Nucleus accumbens (tissue), 56 donors: ENCODE data around the gene TBCE.

Experiments
- DNase-seq, 56 donors: peaks; one replicate each; lab custom pipeline; 2025; lab: John Stamatoyannopoulos, UW

TBCE gene

DNA sequence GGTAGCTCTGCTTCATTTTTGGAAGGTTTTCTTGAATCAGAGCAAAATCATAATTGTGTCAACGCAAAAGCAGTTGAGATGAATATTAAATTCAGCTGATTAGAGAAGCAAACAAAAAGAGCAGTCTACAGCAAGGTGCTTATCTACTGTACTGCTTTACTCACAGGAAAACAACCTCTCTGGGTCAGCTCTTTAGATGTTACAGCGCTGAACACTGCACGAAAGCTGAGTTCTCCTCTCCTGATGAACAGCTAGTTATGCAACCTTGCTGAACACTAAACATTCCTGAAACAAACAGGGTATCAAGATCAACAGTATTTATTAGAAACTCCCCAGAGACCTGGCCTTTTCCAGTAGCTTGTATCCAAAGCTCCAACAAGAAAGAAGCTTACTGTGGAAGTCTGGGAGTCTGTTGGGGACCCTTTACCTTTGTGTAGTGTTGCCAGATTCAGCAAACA, 41.3 kb downstream of the TBCE start:
- no peak for DNase-seq

DNA sequence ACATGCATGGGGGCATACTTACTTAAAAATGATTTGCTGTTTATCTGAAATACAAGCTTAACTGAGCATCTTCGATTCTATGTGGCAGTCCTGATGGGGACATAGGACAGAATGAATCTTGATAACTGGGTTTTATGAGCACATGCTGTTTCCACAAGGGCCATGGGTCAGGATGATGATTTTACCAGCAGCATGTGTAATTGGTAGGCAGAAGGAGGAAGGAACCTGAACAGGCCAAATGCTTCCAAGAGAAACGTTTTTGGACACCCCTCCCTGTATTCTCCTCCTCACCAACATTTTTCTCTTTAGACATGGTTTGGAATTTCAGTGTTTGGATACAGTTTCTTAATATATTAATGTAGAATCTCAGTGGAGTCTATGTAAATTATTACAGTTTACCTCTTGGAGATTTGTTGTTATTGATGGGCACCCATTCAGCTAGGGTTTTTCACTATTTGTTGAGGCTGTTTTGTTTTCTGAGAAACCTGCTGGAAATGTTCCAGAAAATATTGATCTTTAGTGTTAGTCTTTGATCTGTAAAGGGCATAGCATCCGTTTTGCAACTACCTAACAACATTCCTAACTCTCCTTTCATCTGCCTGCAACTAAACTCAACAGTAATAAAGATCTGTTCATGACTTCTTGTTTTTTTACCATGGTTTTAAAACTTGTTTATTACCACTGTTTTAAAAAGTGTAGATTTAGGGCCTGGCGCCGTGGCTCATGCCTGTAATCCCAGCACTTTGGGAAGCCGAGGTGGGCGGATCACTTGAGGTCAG, 42.0 kb downstream of the TBCE start:
- DNase-seq = no peak

GRCh38 chr1:235410467-235410866, 43.2 kb downstream of the TBCE start:
- no peak for DNase-seq

DNA sequence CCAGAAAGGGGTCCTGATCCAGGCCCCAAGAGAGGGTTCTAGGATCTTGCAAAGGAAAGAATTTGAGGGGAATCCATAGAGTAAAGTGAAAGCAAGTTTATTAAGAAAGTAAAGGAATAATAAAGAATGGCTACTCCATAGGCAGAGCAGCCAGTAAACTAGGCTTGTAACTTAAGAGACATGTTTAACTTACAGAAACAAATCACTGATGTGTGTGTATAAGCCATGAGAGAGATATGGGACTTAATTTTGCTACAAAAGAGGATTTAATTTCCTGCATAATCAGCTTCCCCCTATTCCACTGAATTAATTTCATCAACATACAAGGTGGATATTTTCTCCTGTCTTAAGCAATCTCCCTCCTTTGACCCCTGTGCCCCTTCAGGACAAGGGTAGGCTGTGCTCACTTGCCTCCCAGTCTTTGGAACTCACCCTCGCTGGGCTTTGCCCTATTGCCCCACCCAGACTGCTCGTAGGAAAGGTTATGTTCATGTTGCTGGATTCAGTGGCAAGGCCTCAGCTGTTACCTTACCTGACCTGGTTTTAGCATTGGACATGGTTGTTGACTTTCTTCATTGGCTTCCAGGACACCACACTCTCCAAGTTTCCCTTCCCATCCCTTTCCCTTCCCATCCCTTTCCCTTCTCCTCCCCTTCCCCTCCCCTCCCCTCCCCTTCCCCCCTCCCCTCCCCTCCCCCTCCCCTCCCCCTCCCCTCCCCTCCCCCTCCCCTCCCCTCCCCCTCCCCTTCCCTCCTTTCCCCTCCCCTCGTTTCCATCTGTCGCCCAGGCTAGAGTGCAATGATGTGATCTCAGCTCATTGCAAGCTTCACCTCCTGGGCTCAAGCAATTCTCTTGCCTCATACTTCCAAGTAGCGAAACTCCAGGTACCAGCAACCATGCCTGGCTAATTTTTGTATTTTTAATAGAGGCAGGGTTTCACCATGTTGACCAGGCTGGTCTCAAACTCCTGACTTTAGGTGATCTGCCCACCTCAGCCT, 44.6 kb downstream of the TBCE start:
- no peak for DNase-seq

DNA sequence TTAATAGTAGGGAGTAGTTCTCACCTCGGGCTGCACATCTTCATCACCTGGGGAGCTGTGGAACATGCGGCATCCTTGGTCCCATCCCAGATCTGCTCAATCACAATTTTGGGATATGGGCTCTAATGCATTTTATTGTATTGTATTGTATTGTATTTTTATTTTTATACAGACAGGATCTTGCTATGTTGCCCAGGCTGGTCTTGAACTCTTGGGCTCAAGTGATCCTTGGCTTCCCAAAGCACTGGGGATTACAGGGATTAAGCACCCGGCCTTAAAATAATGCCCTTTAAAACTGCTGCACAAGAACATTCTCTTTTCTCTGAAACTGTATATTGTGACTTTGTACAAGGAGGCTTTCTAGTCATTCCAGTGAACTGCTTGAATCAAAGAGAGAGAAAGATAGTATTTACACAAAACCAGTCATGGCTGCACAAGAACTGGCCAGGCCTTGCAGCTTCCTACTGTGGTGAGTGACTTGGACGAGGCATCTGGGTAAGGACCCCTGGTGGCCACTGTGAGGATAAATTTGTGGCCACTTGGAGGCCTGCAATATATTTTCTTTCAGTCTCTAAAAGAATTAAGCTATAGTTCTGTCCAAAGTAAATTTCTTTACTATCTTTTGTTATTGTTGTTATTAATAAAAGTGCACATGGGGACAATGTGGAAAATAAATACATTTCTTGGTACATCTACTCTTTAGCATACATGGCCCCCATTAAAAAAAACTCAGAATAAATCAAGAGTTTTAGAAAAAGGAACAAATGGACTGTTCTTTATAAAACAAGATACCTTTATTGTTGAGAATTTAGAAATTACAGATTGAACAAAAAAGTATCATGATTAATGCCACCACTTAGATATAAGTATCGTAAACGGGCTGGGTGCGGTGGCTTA, 48.0 kb downstream of the TBCE start:
- peak in 33 of 56 donors; percentile 2 to 64 (median 17) for DNase-seq

DNA sequence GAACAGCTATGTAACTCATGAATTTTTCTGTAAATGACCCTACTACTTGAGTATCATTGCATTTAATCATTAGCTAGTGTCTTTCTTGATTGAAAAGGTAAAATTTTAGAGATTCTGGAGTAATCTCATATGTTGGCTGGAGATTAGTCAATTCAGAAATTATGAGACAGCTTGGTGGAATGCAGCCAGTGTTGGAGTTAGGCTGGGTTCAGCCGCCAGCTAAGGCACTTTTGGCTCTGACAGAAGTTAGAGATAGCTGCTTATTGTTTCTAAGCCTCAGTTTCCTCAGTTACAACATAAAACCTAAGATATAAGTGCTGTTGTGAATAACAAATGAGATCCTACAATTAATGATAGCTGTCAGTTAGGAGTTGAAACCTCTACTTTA, 49.4 kb downstream of the TBCE start:
- no peak for DNase-seq

GRCh38 chr1:235417086-235417697, 50.0 kb downstream of the TBCE start:
- peak in 43 of 56 donors; percentile 1 to 76 (median 33) for DNase-seq

- DNase-seq = no peak
Measured at GRCh38 chr1:235421751-235422150, 54.5 kb downstream of the TBCE start.

- DNase-seq = no peak
Measured at GRCh38 chr1:235423214-235423652, 56.0 kb downstream of the TBCE start.

- DNase-seq = peak in 16 of 56 donors; percentile 2 to 44 (median 8)
Measured at GRCh38 chr1:235424092-235424491, 56.9 kb downstream of the TBCE start.

GRCh38 chr1:235425357-235425756, 58.1 kb downstream of the TBCE start:
- DNase-seq = no peak

GRCh38 chr1:235426143-235426542, 58.9 kb downstream of the TBCE start:
- no peak for DNase-seq

DNA sequence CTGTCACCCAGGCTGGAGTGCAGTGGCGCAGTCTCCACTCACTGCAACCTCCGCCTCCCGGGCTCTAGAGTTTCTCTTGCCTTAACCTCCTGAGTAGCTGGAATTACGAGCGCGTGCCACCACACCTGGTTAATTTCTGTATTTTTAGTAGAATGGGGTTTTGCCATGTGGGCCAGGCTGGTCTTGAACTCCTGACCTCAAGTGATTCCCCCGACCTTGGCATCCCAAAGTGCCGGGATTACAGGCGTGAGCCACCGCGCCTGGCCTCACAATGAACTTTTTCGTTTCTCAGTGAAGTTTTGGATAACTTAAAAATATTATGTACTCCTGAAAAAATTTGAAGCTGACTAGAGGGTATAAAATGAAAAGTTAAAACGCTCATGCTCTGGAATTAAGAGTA, 59.5 kb downstream of the TBCE start:
- DNase-seq = no peak

GRCh38 chr1:235427447-235427846, 60.2 kb downstream of the TBCE start:
- no peak for DNase-seq

GRCh38 chr1:235429143-235429542, 61.9 kb downstream of the TBCE start:
- no peak for DNase-seq

GRCh38 chr1:235430991-235431390, 63.8 kb downstream of the TBCE start:
- no peak for DNase-seq

GRCh38 chr1:235434001-235434400, 66.8 kb downstream of the TBCE start:
- no peak for DNase-seq

GRCh38 chr1:235441159-235441685, 74.0 kb downstream of the TBCE start:
- no peak for DNase-seq

DNA sequence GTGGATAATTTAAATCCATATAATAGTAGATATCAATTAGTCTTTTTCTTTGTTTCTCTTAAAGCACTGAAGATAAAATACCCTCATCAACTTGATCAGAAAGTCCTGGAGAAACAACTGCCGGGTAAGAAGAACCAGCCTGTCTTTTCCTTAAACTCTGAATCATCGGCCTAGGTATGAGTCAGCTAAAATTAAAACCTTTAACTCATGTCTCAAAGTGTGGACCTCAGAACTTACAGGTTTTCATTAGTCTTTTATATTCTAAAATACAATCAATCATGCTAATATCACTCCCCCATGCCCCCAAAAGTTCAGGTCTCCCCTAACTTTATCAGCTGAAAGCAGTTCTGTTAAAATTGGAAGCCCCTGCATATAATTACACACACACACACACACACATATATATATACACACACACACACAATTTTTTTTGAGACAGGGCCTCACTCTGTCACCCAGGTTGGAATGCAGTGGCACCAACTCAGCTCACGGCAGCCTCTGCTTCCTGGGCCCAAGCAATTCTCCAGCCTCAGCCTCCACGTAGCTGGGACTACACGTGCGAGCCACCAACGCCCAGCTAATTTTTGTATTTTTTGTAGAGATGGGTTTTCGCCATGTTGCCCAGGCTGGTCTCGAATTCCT, 75.7 kb downstream of the TBCE start:
- no peak for DNase-seq
